GM18526 (cell line): ENCODE data around the gene PRKACB.

Experiments used
- POLR2A ChIP-seq: IDR thresholded peaks from 3 replicates; pipeline ENCODE4 v1.6.1; 2011; ENCODE audit not compliant: insufficient read length; ENCODE audit errors: extremely low read depth

The PRKACB gene

DNA sequence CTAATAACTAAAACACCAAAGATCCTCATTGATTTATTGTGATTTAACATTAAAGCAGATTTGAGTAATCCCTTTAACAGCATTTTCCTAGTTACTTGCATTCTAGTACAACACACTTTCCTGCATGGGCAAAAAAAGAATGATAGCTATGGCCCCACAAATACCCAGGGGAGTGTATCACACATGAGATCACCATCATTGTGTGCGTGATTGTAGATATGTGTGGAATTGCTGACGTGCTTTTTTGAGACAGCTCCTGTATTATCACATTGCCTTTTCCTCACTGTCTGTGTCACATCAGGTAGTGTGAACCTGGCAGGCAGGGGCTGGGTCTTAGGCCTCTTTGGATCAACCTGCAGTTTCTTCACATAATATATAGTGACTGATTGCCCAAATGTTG, 109.0 kb downstream of the PRKACB start:
- no peak for TF ChIP-seq POLR2A

DNA sequence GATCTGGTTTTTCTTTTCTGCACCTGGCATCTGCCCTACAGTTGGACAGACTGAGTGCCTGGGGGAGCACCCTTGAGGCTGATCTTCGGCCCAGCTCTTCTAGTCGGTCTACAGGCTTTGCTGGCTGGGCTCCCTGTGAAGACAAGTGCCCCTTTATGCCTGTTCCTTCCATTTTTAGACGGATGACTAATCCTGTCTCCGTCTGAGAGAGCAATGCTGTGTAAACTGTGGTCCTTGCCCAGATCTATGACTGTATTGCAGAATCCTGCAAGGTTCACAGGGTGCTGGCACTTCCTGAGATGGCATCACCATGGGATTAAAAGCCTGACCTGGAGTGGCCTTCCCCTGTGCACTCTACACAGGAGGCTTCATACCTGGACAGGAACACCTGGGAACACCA, 109.8 kb downstream of the PRKACB start:
- TF ChIP-seq POLR2A: no peak

DNA sequence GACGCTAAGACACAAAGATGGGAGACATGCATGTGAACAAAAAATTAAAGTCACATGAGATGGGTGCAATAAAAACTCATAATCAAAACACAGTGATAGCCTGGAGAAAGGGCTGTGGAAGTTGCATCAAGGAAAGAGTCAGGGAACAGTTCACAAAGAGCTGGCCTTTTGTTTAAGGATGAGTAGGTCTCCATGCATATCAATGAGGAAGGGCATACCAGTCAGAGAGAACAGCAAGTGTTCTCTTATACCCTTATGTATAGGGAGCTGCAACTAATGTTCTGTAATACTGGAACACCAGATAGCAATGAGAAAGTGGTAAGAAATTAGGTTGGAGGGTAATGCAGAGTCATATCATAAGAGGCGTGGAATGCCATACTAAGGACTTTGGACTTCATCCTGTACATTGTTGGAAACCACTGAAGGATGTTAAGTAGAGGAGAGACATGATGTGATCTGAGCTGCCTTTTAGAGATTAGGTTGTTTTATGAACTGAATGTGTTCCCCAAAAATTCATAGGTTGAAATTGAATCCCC, 110.7 kb downstream of the PRKACB start:
- no peak for TF ChIP-seq POLR2A

DNA sequence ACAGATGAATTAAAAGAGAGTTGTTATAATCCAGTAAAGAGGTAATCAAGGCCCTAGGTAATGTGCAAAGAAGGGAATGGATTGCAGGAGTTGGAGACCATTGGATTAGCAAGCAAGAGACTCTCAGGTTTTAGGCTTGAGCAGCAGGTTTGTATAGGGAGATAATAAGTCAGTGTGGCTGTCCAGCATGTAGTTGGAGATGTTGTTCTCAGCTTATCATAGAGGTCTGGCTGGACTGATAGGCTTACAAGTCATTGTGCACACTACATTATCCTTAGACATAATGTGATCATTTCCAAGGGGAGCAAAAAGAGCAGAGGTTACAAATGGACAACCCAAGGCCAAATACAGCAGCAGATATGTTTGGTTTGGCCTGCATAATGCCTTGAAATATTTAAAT, 111.5 kb downstream of the PRKACB start:
- TF ChIP-seq POLR2A: no peak

DNA sequence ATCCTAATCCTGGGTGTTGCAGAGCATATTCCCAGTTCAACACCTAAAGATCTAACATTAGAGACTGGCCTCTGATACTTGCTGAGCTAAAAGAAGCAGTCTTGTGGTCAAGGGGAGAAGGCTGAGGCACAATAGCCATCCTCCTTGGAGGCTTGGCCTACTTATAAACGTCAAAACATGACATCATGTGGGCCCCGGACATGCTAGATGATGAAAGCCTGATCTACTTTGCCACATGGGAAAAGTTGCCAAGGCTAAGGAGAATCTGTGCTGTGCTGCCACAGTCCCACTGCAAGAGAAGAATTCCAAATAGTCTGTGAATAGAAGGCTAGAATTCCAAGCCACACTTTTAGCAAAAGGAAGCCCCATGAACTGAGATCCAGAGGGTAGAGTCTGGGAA, 113.5 kb downstream of the PRKACB start:
- no peak for TF ChIP-seq POLR2A

DNA sequence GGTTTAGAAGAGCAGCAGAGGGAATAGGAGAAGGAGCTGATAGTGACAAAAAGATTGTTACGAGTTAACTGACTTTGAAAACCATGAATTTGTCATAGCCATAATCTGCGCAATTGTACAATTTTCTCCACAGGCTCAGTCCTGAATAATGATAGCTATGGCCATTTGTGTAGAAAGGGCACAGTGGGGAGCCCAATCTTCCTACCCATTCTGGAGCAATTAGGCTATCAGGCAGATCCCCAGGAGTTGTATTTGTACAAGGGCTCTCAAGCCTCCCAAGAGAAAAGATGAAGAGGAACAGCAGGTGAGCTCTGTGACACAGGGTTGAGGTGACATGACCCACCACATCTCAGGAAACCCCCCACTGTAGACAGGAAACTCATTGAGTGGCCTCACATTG, 115.3 kb downstream of the PRKACB start:
- no peak for TF ChIP-seq POLR2A

DNA sequence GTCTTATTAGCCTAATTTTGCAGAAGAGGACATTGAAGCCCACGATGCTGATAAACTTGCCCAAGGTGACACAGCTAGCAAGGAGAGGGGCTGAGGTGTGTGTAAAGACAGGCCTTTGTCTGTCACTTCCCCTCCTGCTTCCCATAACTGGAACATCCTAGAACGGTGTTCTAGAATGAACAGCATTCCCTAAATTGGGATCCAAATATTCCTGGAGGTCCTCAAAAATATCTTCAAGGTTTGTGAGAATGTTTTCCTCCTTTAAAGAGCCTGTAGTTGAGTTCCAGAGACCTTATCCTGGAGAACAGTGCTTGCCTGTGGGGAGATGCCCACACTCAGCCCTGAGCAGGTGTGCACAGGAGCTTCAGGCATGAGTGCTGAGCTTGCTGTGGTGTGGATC, 115.9 kb downstream of the PRKACB start:
- TF ChIP-seq POLR2A: no peak

DNA sequence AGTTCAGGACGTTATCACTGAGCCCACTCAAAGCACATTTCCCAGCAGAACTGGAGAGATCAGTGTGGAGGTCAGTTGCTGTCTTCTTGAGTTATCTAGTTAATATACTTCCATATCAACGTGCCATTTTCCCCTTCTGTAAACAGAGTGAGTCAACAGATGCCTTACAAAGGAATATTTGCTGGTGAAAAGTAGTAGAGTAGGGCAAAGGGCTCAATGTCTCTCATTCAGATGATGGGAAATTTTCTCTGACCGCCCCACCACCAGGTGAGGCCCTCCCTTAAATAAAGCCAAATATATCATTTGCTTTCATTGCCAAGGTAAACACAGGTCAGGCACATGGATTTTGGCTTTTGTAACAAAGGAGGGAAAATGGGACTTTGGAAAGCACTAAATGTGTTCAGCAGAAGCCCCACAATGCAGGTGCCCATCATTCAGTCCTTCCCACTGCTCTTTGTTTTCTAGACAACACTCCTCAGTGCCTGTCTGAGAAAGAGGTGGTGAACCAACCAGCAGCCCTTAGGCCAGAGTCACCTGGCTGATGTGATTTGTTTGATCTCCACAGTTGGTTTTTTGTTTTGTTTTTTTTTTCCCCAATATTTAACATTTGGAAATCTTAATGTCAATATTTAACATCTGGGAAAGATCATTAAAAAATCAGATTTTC, 116.9 kb downstream of the PRKACB start:
- no peak for TF ChIP-seq POLR2A

DNA sequence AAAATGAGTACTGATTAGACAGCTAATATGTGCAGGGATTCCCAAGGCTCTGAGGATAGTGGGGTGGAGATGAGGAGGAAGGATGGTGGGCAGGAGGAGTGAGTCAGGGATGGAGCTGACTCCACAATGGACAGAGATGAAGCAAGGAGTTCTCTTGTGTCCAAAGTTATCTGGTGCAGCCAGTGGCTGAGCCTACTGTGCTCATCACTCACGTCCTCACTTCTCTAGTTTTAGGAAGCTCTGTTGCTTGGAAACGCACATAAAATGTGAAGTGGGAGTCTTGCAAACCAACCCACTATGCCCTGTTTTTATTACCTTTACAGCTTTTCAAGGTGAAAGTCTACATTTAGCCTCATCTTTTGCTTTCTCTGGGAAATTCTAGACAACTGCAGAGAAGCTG, 120.9 kb downstream of the PRKACB start:
- TF ChIP-seq POLR2A: no peak

DNA sequence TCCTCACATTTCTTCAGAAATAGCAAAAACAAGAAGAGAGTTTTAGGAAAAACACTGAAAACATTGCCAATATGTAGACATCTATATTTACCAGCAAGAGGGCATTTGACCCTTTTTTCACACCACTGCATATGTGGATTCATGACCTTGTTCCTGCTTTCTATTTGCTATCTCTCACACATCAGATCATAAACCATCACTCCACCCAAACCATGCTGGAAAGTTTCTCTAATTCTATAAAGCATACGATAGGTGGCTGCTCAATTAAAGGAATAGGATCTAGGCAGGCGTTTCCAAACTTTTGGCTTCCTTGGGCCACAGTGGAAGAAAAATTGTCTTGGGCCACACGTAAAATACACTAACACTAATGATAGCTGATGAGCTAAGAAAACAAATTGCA, 121.8 kb downstream of the PRKACB start:
- no peak for TF ChIP-seq POLR2A

DNA sequence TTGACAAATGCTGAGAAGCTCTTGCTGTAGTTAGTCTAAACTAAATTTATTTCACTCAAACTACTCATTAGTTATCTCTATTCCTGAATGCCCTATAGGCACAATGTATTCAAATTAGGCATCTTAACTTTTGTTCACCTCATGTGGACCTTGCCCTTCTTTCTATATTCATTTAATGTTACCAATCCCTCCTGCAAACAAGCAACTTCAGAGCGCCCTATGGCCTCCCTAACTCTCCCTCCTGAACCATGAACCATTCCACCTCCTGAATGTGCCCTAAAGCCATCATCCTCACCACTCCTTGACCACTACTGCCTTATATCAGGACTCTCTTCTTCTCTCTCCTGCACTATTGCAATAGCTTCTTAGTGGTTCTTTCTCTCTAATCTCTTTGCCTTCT, 122.7 kb downstream of the PRKACB start:
- no peak for TF ChIP-seq POLR2A

DNA sequence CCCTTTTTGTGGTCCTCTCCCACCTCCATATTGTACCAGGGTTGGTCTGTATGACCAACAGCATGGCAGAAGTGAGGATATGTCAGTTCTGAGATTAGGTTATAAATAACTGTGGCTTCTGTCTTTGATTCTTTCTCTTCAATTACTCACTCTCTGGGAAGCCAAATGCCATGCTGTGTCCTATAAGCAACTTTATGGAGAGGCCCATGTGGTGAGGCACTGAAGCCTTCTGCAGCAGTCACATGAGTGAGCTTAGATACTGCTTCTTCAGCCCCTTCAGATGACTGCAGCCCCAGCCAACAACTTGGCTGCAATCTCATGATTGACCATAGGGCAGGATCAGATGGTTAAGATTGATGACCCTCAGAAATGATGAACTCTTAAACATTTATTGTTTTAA, 123.4 kb downstream of the PRKACB start:
- no peak for TF ChIP-seq POLR2A

DNA sequence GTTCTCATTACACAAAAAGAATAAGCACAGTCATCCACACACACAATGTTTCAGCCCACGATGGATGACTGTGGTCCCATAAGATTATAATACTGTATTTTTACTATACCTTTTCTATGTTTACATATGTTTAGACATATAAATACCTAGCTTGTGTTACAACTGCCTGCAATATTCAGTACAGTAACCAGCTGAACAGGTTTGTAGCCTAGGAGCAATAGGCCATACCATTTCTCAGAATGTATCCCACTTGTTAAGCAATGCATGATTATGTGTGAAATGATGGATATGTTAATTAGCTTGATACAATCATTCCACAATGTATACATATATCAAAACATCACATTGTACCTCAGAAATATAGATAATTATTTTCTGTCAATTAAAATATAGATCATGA, 124.3 kb downstream of the PRKACB start:
- TF ChIP-seq POLR2A: no peak

DNA sequence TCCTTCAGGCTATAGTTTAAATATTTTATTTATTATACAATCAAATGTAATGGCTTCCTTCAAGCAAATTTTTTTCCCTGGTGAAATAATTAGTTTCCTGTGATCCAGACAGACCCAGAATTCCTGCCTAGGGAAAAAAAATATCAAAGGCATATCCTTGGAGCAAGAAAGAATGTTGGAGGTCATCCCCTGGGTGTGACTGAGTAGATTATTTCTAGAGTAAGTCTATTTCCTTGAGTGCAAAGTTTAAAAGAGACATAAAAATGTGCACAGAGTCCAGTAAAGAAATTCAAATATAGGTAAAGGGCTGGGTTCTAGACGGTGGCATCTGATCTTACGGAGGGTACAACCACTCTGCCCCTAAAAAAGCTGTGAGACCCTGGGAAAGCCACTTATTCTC, 125.2 kb downstream of the PRKACB start:
- TF ChIP-seq POLR2A: no peak

DNA sequence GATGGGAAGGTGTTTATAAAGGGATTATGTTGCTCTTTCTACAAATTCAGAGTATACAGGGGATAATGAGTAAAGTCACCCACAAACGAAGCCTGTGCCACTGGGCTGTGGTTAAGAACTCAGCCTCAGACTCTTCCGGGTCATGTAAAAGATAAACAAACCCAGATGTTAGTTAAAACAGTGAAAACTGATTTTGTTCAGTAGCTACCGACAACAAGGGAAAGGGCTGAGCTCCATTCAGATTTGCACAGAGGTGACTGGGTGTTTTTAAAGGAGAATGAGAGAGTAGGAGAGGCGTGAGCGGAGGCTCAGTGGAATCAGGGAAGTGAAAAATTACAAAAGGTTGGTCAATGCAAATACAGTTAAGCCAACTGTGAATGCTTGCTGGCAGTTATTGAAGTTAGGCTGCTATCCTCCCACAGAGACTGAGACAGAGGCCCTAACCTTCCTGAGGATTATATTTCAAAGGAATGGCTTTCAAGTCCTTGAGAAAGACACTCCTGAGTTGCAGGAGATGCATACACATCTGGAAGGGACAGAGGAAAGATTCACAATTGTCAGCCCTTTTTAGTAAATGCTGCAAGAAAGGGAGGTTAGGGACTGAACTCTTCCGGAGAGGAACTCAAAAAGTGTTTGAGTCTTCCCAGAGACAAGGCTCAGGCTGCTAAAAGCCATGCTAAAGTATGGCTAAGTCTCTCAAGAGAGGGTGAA, 127.5 kb downstream of the PRKACB start:
- no peak for TF ChIP-seq POLR2A

DNA sequence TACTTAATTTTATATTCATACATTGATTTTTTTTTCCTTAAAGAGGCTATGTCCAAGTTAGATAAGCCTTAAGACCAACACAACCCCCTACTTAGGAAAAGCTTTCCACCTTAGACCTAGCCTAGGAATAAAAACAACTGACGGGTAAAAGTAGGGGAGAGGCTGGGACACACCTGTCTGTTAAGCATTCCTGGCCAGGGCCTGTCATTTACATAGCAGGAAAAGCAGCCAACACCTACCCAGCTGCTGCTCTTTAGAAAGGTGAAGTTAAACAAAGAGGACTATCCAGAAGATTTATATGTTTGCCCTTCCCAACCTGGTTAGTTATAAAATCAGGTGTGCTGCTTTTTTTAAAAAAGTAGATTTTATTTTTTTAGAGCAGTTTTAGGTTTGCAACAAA, 128.3 kb downstream of the PRKACB start:
- TF ChIP-seq POLR2A: no peak

DNA sequence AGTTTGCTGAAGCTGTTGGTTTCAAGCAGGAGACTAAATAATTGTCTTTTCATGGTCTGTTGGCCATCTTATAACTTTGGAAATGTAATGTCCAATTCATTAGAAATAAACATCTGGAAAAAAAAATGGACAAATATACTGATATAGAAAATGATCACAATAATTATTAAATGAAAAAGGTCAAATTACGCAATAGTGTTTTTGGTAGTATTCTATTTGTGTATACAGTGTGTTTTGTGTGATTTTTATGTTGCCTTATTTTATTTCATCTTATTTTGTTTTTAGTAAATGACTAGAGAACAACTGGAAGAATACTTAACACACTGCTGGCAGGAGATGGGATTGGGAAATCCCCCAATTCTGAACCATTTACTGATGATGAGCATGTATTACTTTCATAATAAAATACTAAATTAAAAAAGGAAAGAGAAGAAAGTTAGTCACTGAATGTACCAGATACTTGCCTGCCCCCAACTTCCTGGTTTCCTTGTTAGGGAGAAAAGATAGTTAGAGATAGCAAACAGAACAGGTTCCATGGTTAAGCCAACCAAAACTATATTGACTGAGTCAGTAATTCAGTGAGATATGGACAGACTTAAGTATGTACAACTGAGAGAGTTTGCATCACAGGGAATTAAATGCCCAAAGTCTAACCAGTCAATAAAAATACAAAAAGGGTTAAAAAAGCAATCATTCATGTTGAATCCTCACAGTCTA, 133.4 kb downstream of the PRKACB start:
- no peak for TF ChIP-seq POLR2A

DNA sequence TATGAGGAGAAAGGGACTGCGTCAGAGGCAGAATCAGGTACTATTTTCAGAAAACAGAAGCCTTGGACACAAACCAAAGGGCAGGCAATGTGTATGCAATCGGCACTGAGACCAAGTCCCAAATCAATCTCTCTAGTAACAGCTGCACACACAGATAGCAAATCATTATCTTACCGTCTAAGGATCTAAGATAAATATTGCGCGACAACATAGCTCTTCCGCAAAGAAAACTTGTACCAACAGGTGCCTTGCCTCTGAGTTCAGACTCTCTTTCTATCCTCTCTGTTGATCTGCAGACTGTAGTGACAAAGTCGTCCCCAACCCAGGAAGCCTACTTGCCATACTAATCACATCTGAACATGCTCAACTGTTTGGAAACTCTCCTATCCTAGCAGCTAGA, 134.8 kb downstream of the PRKACB start:
- TF ChIP-seq POLR2A: no peak
